SK-N-SH (cell line): ENCODE data around the gene MEF2A.

Experiments used
- EZH2phosphoT487 ChIP-seq: fragments of 200-600 bp; sonication (generic); IDR thresholded peaks from 2 replicates; pipeline ENCODE4 v1.6.1; 2017; ENCODE audit warnings: low read depth, mixed run types, mild to moderate bottlenecking, antibody characterized with exemption, moderate library complexity, borderline replicate concordance
- GABPA ChIP-seq: IDR thresholded peaks from 2 replicates; pipeline ENCODE4 v1.4.0; 2012; ENCODE audit warnings: low read depth, mild to moderate bottlenecking
- JUND ChIP-seq: IDR thresholded peaks from 2 replicates; pipeline ENCODE4 v1.4.0; 2012
- RFX5 ChIP-seq: IDR thresholded peaks from 2 replicates; pipeline ENCODE4 v1.6.1; 2012; ENCODE audit warnings: mild to moderate bottlenecking, improper control_type of control experiment, low read length
- TAF1 ChIP-seq: IDR thresholded peaks from 2 replicates; pipeline ENCODE4 v1.6.1; 2012; ENCODE audit warnings: low read depth, mild to moderate bottlenecking, low read length, moderate library complexity, borderline replicate concordance
- TF ChIP-seq, protein P1 (sequence below): fragments of 150-350 bp; IDR thresholded peaks from 2 replicates; pipeline ENCODE4 v1.6.1; 2017; ENCODE audit warnings: antibody characterized with exemption, low read length, low read depth, borderline replicate concordance
- TF ChIP-seq, protein P2 (sequence below): fragments of 200-600 bp; sonication (generic); IDR thresholded peaks from 2 replicates; pipeline ENCODE4 v1.6.1; 2017; ENCODE audit warnings: antibody characterized with exemption, mild to moderate bottlenecking, moderate library complexity
- TF ChIP-seq, protein P3 (sequence below): IDR thresholded peaks from 2 replicates; pipeline ENCODE4 v1.6.1; 2012; ENCODE audit warnings: mild to moderate bottlenecking, low read depth, low read length, moderate library complexity
- TF ChIP-seq, protein P4 (sequence below): IDR thresholded peaks from 2 replicates; pipeline ENCODE4 v1.4.0; 2012; ENCODE audit warnings: low read depth
- TF ChIP-seq, protein P5 (sequence below): IDR thresholded peaks from 2 replicates; pipeline ENCODE4 v1.4.0; 2012; ENCODE audit warnings: low read depth, borderline replicate concordance

DNA sequence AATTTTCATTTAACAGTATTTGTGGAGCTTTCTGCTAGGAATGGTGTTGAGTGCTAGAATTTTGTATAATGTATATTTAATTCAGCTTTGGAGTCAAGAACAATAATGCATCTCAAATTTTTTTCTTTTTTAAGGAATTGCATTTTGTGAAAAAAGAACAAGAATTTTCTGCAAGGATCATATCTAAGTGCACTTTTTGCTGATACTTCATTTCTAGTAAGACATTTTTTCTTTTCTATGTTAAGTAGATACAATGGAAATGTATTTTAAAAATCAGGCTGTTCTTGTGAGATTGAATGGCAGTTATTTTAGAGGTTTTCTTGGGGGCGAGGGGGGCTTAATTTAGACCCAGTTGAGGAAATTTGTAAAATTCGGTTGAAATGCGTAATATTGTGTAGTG is 32.5 kb downstream of the MEF2A start:
- TF ChIP-seq, protein P1, sequence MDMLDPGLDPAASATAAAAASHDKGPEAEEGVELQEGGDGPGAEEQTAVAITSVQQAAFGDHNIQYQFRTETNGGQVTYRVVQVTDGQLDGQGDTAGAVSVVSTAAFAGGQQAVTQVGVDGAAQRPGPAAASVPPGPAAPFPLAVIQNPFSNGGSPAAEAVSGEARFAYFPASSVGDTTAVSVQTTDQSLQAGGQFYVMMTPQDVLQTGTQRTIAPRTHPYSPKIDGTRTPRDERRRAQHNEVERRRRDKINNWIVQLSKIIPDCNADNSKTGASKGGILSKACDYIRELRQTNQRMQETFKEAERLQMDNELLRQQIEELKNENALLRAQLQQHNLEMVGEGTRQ: no peak
- TF ChIP-seq, protein P2, sequence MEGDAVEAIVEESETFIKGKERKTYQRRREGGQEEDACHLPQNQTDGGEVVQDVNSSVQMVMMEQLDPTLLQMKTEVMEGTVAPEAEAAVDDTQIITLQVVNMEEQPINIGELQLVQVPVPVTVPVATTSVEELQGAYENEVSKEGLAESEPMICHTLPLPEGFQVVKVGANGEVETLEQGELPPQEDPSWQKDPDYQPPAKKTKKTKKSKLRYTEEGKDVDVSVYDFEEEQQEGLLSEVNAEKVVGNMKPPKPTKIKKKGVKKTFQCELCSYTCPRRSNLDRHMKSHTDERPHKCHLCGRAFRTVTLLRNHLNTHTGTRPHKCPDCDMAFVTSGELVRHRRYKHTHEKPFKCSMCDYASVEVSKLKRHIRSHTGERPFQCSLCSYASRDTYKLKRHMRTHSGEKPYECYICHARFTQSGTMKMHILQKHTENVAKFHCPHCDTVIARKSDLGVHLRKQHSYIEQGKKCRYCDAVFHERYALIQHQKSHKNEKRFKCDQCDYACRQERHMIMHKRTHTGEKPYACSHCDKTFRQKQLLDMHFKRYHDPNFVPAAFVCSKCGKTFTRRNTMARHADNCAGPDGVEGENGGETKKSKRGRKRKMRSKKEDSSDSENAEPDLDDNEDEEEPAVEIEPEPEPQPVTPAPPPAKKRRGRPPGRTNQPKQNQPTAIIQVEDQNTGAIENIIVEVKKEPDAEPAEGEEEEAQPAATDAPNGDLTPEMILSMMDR: no peak
- TF ChIP-seq GABPA: no peak
- TF ChIP-seq TAF1: no peak
- TF ChIP-seq, protein P3, sequence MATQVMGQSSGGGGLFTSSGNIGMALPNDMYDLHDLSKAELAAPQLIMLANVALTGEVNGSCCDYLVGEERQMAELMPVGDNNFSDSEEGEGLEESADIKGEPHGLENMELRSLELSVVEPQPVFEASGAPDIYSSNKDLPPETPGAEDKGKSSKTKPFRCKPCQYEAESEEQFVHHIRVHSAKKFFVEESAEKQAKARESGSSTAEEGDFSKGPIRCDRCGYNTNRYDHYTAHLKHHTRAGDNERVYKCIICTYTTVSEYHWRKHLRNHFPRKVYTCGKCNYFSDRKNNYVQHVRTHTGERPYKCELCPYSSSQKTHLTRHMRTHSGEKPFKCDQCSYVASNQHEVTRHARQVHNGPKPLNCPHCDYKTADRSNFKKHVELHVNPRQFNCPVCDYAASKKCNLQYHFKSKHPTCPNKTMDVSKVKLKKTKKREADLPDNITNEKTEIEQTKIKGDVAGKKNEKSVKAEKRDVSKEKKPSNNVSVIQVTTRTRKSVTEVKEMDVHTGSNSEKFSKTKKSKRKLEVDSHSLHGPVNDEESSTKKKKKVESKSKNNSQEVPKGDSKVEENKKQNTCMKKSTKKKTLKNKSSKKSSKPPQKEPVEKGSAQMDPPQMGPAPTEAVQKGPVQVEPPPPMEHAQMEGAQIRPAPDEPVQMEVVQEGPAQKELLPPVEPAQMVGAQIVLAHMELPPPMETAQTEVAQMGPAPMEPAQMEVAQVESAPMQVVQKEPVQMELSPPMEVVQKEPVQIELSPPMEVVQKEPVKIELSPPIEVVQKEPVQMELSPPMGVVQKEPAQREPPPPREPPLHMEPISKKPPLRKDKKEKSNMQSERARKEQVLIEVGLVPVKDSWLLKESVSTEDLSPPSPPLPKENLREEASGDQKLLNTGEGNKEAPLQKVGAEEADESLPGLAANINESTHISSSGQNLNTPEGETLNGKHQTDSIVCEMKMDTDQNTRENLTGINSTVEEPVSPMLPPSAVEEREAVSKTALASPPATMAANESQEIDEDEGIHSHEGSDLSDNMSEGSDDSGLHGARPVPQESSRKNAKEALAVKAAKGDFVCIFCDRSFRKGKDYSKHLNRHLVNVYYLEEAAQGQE: no peak
- TF ChIP-seq, protein P4, sequence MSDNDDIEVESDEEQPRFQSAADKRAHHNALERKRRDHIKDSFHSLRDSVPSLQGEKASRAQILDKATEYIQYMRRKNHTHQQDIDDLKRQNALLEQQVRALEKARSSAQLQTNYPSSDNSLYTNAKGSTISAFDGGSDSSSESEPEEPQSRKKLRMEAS: no peak
- TF ChIP-seq EZH2phosphoT487: no peak
- TF ChIP-seq, protein P5, sequence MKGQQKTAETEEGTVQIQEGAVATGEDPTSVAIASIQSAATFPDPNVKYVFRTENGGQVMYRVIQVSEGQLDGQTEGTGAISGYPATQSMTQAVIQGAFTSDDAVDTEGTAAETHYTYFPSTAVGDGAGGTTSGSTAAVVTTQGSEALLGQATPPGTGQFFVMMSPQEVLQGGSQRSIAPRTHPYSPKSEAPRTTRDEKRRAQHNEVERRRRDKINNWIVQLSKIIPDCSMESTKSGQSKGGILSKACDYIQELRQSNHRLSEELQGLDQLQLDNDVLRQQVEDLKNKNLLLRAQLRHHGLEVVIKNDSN: no peak
- no peak for TF ChIP-seq JUND
- TF ChIP-seq RFX5: no peak
